Activated CD4-positive, alpha-beta T cell treated with anti-CD3 and anti-CD28 coated beads, Interleukin-2, amount 50 U/mL, for 1 hour (primary cell): ENCODE data around the gene SCGB1C2.
A peak's percentile ranks its signal among the peaks of the same experiment; 100 is the strongest.
"Not testable (repeated sequence)": the region's sequence is repeated elsewhere in the genome, so short reads cannot be mapped to it uniquely, and the experiment has no call there.

Source experiments
- DNase-seq: peaks from one replicate; pipeline ENCODE4 v3.0.0-alpha.2; 2020

SCGB1C2 gene

GRCh38 chr17:137166-137807 is at the start of gene SCGB1C2:
Gene SCGB1C2, plus strand, starts transcription at chr17:137569. Its CDS starts 22 bp downstream, at chr17:137591.
- not testable (repeated sequence) for DNase-seq

- DNase-seq: not testable (repeated sequence)
These were observed 24.3 kb upstream of the SCGB1C2 start for GRCh38 chr17:113111-113510.

GRCh38 chr17:118339-118917 is 18.9 kb upstream of the SCGB1C2 start:
- peak; percentile 66 for DNase-seq

GRCh38 chr17:133932-134331 is 3.4 kb upstream of the SCGB1C2 start:
- DNase-seq: not testable (repeated sequence)

- DNase-seq: not testable (repeated sequence)
These were observed 3.0 kb upstream of the SCGB1C2 start for GRCh38 chr17:134332-134785.

- DNase-seq: not testable (repeated sequence)
These were observed 2.3 kb upstream of the SCGB1C2 start for GRCh38 chr17:135022-135421.

GRCh38 chr17:135895-136294 is 1.5 kb upstream of the SCGB1C2 start:
- DNase-seq: not testable (repeated sequence)

GRCh38 chr17:136531-136930 is 838 bp upstream of the SCGB1C2 start:
- peak; percentile 74 for DNase-seq

- DNase-seq: not testable (repeated sequence)
These were observed 2.2 kb downstream of the SCGB1C2 start for GRCh38 chr17:139401-140205.

- peak; percentile 25 for DNase-seq
These were observed 4.8 kb downstream of the SCGB1C2 start for GRCh38 chr17:142102-142661.

GRCh38 chr17:142876-143784 is 5.8 kb downstream of the SCGB1C2 start:
- DNase-seq: no peak

GRCh38 chr17:143785-144281 is 6.5 kb downstream of the SCGB1C2 start:
- DNase-seq: peak; percentile 86

GRCh38 chr17:144936-145670 is 7.7 kb downstream of the SCGB1C2 start:
- DNase-seq: no peak

GRCh38 chr17:145671-146541 is 8.5 kb downstream of the SCGB1C2 start:
- no peak for DNase-seq

- DNase-seq: no peak
These were observed 9.2 kb downstream of the SCGB1C2 start for GRCh38 chr17:146546-146945.

GRCh38 chr17:146983-147761 is 9.8 kb downstream of the SCGB1C2 start:
- no peak for DNase-seq

GRCh38 chr17:147796-148740 is 10.7 kb downstream of the SCGB1C2 start:
- DNase-seq: no peak

- DNase-seq: no peak
These were observed 11.4 kb downstream of the SCGB1C2 start for GRCh38 chr17:148757-149156.
